ENCODE measurements around the gene RNF31. TPM values are rescaled to one million over a fixed set of nuclear protein-coding genes. Genes with fewer than 3 reads are reported as not detected.

The RNF31 gene
- total and polyA plus RNA-seq, 2 of the 13 experiments (the other 11 are each of a cell fraction or from before 2014, with no cell fraction given) = 48.2 to 86.8 TPM

- Histone ChIP-seq H3K4me2 (ENCODE audit: low read depth, low read length) (no peak overlapping the region), H2AFZ (ENCODE audit: low read length) (no peak overlapping the region), H3K27me3 (ENCODE audit: control insufficient read depth in 1 of 2, insufficient read depth in 2 of 2, low read length in 2 of 2) (no peaks in the 10 kb centered on the region), H3K4me1 (ENCODE audit: insufficient read depth, low read length) (peaks cover 5% of the 10 kb centered on the region; the same call in 1 of the 2 replicates), H3K27ac (ENCODE audit: extremely low read length, insufficient read depth, low read length) (no peak overlapping the region), H3K9me3 (ENCODE audit: low read length) (no peaks in the 10 kb centered on the region), H3K4me3 (replicated peaks in 1 of 3; ENCODE audit: insufficient read depth in 1 of 3, low read depth in 2 of 3, low read length in 3 of 3) (no peak overlapping the region), H3K36me3 (replicated peaks in 1 of 2; ENCODE audit: control insufficient read depth in 1 of 2, insufficient read depth in 2 of 2, low read length in 2 of 2) (peaks cover 44 to 49% of the 10 kb centered on the region in 2 experiments), H3K9ac (ENCODE audit: insufficient read depth, low read depth, low read length) (no peak overlapping the region), H3K79me2 (ENCODE audit: insufficient read depth, low read length) (no peaks in the 10 kb centered on the region), H4K20me1 (ENCODE audit: insufficient read depth, low read length) (no peaks in the 10 kb centered on the region)
- ATAC-seq = peak; percentile 14
- POLR2A ChIA-PET = interaction anchor here (0.9 to 22.7 kb wide), 10 partner anchors 3 to 90 kb away, joined by 3 to 977 read pairs (median 13); partner anchors contain the start of genes CHMP4A, DCAF11, EMC9 and FITM1
- intact Hi-C loops (cut with micrococcal nuclease; ENCODE audit: unreplicated experiment) (no loop called here), in situ Hi-C loops (cut with HindIII; ENCODE audit: extremely low pct_ligation_motif_present, low pct_unique_long_range_greater_than_20kb) (loop anchor here (25.0 kb wide), 1 partner anchor 1536 kb away; the partner anchor contains the start of genes ABHD4 and DAD1)
- FAIRE-seq = no peak
- TF ChIP-seq KLF13 (CRISPR knock-in tag; IDR thresholded peaks at IDR 0.05) (0 out of 2 replicates have a peak, but pooled peaks have one; percentile 11), MBD4 (IDR thresholded peaks at IDR 0.05; ENCODE audit: borderline replicate concordance, low read length) (no peak), POLR2AphosphoS5 (IDR thresholded peaks at IDR 0.05; ENCODE audit: low read depth, low read length) (peak; percentile 27; the same call in 1 of the 2 replicates), FOXM1 (CRISPR knock-in tag; IDR thresholded peaks at IDR 0.05) (no peak), MATR3 (CRISPR knock-in tag; IDR thresholded peaks at IDR 0.05) (no peak), U2AF1 (optimal IDR thresholded peaks at IDR 0.05; ENCODE audit: low read depth, low read length) (no peak), ZNF746 (CRISPR knock-in tag; IDR thresholded peaks at IDR 0.05) (0 out of 2 replicates have a peak, but pooled peaks have one; percentile 33), PHF8 (CRISPR knock-in tag; IDR thresholded peaks at IDR 0.05) (peak; percentile 8; the same call in 1 of the 2 replicates), POLR2AphosphoS2 (IDR thresholded peaks at IDR 0.05; ENCODE audit: low read depth, low read length) (peak; percentile 66; the same call in 1 of the 2 replicates), GZF1 (CRISPR knock-in tag; IDR thresholded peaks at IDR 0.05) (0 out of 2 replicates have a peak, but pooled peaks have one; percentile 28), ZXDC (CRISPR knock-in tag; IDR thresholded peaks at IDR 0.05) (0 out of 2 replicates have a peak, but pooled peaks have one; percentile 21)
- CTCF ChIA-PET (ENCODE audit: low intra/inter-chr PET ratio, low total read pairs) = no interaction called here
- no TSS peak for BruUV-seq (replicated peaks)
- DNase-seq (ENCODE audit: low spot score) = no peak
- 95% methylated on average over 9 of the region's 9 CpGs for WGBS (ENCODE audit: low lambda C conversion rate)
Observed at GRCh38 chr14:24123424-24124417, 23.6 kb upstream of the RNF31 start.

Measured in HepG2 (cell line).